ENCODE results near the gene PER2. TPM values are rescaled to one million over a fixed set of nuclear protein-coding genes. Genes with fewer than 3 reads are reported as not detected.
A peak's percentile ranks its signal among the peaks of the same experiment; 100 is the strongest.

The PER2 gene
- total and polyA plus RNA-seq, 2 of the 13 experiments (the other 11 are each of a cell fraction or from before 2014, with no cell fraction given), result 5.1 to 9.4 TPM

DNA sequence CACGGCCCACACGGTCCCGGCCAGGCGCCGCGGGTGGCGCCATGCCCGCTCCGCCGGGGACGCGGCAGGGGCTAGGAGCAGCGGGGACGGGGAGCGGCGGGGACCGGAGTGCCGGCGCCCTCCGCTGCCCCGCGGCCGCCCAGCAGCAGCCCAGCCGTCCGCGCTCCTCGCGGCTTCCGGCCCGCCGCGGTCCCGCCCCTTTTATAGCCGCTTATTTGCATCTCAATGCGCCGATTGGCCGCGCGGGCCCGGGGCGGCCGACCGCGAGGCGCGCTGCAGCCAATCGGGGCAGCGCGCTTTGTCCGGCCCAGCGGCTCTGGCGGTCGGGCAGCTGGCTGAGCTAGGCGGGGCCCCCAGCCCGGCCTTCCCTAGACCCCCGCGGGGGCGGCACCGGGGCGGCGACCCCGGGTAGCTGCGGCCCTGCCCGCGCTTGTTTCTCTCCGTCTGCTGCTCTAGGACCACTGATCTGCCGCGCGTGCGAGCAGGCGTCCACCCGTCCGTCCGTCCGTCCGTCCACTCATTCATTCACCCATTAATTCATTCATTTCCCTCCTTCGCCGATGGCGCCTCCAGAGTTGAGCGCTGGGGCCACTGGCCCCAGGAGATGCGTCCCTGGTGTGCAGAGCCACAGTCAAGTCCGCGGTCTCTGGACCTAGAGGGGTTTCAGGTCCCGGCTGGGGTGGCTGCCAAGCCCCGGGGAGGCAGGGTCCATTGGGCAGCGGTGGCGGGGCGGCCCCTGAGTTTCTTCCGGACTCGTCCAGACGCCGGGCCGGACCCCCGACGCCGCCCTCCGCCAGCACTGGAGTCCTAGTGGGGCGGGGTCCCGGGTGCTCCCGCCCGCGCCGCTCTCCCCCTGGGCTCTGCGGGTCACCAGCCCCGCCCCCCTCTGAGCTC is 48.3 kb downstream of the PER2 start, which contains the start of gene HES6 (continued):
- TF ChIP-seq, protein P1, sequence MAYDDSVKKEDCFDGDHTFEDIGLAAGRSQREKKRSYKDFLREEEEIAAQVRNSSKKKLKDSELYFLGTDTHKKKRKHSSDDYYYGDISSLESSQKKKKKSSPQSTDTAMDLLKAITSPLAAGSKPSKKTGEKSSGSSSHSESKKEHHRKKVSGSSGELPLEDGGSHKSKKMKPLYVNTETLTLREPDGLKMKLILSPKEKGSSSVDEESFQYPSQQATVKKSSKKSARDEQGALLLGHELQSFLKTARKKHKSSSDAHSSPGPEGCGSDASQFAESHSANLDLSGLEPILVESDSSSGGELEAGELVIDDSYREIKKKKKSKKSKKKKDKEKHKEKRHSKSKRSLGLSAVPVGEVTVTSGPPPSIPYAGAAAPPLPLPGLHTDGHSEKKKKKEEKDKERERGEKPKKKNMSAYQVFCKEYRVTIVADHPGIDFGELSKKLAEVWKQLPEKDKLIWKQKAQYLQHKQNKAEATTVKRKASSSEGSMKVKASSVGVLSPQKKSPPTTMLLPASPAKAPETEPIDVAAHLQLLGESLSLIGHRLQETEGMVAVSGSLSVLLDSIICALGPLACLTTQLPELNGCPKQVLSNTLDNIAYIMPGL (CRISPR knock-in tag; IDR thresholded peaks at IDR 0.05; ENCODE audit: borderline replicate concordance in 1 of 2, low read depth in 1 of 2), result peak in 1 of 2 experiments; percentile 27; a peak in 1 of 4 replicates
- no peak for TF ChIP-seq HNF4A (CRISPR knock-in tag; IDR thresholded peaks at IDR 0.05)
- peak; percentile 84; the same call in 1 of the 2 replicates for TF ChIP-seq GATA4 (IDR thresholded peaks at IDR 0.05; ENCODE audit: borderline replicate concordance, low read depth)
- peak; percentile 98 for TF ChIP-seq POLR2G (IDR thresholded peaks at IDR 0.05; ENCODE audit: low read depth, low read length)
- TF ChIP-seq NCOR1 (IDR thresholded peaks at IDR 0.05; ENCODE audit: borderline replicate concordance, low read length), result no peak
- no peak for TF ChIP-seq KAT7 (CRISPR knock-in tag; IDR thresholded peaks at IDR 0.05; ENCODE audit: borderline replicate concordance)
- no peak; the same call in 1 of the 2 replicates for TF ChIP-seq NKX3-1 (CRISPR knock-in tag; IDR thresholded peaks at IDR 0.05)
- TF ChIP-seq ATF7 (IDR thresholded peaks at IDR 0.05), result no peak
- no peak for TF ChIP-seq ATF7 (CRISPR knock-in tag; IDR thresholded peaks at IDR 0.05)
- TF ChIP-seq KAT2B (IDR thresholded peaks at IDR 0.05; ENCODE audit: borderline replicate concordance, low read depth, low read length), result no peak
- no peak for TF ChIP-seq EZH2 (conservative IDR thresholded peaks at IDR 0.05; ENCODE audit: low read depth, low read length)
- TF ChIP-seq, protein P2, sequence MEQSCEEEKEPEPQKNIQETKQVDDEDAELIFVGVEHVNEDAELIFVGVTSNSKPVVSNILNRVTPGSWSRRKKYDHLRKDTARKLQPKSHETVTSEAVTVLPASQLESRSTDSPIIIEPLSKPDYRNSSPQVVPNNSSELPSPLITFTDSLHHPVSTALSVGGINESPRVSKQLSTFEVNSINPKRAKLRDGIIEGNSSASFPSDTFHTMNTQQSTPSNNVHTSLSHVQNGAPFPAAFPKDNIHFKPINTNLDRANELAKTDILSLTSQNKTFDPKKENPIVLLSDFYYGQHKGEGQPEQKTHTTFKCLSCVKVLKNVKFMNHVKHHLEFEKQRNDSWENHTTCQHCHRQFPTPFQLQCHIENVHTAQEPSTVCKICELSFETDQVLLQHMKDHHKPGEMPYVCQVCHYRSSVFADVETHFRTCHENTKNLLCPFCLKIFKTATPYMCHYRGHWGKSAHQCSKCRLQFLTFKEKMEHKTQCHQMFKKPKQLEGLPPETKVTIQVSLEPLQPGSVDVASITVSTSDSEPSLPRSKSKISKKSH (CRISPR knock-in tag; IDR thresholded peaks at IDR 0.05; ENCODE audit: borderline replicate concordance), result peak; percentile 79; the same call in 1 of the 2 replicates
- TF ChIP-seq ZSCAN31 (CRISPR knock-in tag; IDR thresholded peaks at IDR 0.05; ENCODE audit: low read depth), result peak; percentile 58; the same call in 1 of the 2 replicates
- no peak for TF ChIP-seq CAMTA2 (CRISPR knock-in tag; IDR thresholded peaks at IDR 0.05; ENCODE audit: borderline replicate concordance)
- 0 out of 2 replicates have a peak, but pooled peaks have one; percentile 18 for TF ChIP-seq ZNF564 (CRISPR knock-in tag; IDR thresholded peaks at IDR 0.05)
- TF ChIP-seq ZNF326 (CRISPR knock-in tag; IDR thresholded peaks at IDR 0.05; ENCODE audit: borderline replicate concordance), result no peak
- TF ChIP-seq NFIC (IDR thresholded peaks at IDR 0.05; ENCODE audit: low read length), result no peak
- no peak for TF ChIP-seq FLYWCH1 (CRISPR knock-in tag; IDR thresholded peaks at IDR 0.05)
- no peak for TF ChIP-seq ZNF552 (CRISPR knock-in tag; IDR thresholded peaks at IDR 0.05; ENCODE audit: borderline replicate concordance)
- TF ChIP-seq TBX3 (IDR thresholded peaks at IDR 0.05; ENCODE audit: borderline replicate concordance), result no peak
- 0 out of 2 replicates have a peak, but pooled peaks have one; percentile 72 for TF ChIP-seq ZXDC (CRISPR knock-in tag; IDR thresholded peaks at IDR 0.05)
- TF ChIP-seq FOXO4 (CRISPR knock-in tag; conservative IDR thresholded peaks at IDR 0.05), result no peak
